ENCODE results near the gene DLK2.

Gene DLK2

GRCh38 chr6:43497689-43498088 is 42.3 kb upstream of the DLK2 start:
- H3K4me3 ChIP-seq (ENCODE audit: low read depth, low read length) = no peak overlapping the region
- no peak for DNase-seq (ENCODE audit: low read depth)
- TF ChIP-seq CTCF (IDR thresholded peaks at IDR 0.05; ENCODE audit: low read depth, low read length) (no peak), MYC (IDR thresholded peaks at IDR 0.05; ENCODE audit: low read depth, low read length) (no peak), POLR2A (IDR thresholded peaks at IDR 0.05; ENCODE audit: extremely low read depth, insufficient read length) (no peak), MAX (IDR thresholded peaks at IDR 0.05; ENCODE audit: low read depth, low read length) (no peak)

GRCh38 chr6:43497129-43497396 is 41.7 kb upstream of the DLK2 start:
- peak; percentile 19 for DNase-seq (ENCODE audit: low read depth)
- no peak for TF ChIP-seq POLR2A (IDR thresholded peaks at IDR 0.05; ENCODE audit: extremely low read depth, insufficient read length)
- no peak for TF ChIP-seq MAX (IDR thresholded peaks at IDR 0.05; ENCODE audit: low read depth, low read length)
- no peak for TF ChIP-seq MYC (IDR thresholded peaks at IDR 0.05; ENCODE audit: low read depth, low read length)
- no peak for TF ChIP-seq CTCF (IDR thresholded peaks at IDR 0.05; ENCODE audit: low read depth, low read length)
- H3K4me3 ChIP-seq (ENCODE audit: low read depth, low read length) = no peak overlapping the region

GRCh38 chr6:43496370-43497128 is 41.2 kb upstream of the DLK2 start:
- TF ChIP-seq MAX (IDR thresholded peaks at IDR 0.05; ENCODE audit: low read depth, low read length) (no peak), CTCF (IDR thresholded peaks at IDR 0.05; ENCODE audit: low read depth, low read length) (peak; percentile 21), MYC (IDR thresholded peaks at IDR 0.05; ENCODE audit: low read depth, low read length) (no peak), POLR2A (IDR thresholded peaks at IDR 0.05; ENCODE audit: extremely low read depth, insufficient read length) (no peak)
- peak; percentile 34 for DNase-seq (ENCODE audit: low read depth)
- no peak overlapping the region for H3K4me3 ChIP-seq (ENCODE audit: low read depth, low read length)

GRCh38 chr6:43495409-43495941 is 40.1 kb upstream of the DLK2 start:
- no peak overlapping the region for H3K4me3 ChIP-seq (ENCODE audit: low read depth, low read length)
- TF ChIP-seq MAX (IDR thresholded peaks at IDR 0.05; ENCODE audit: low read depth, low read length) (no peak), CTCF (IDR thresholded peaks at IDR 0.05; ENCODE audit: low read depth, low read length) (no peak), MYC (IDR thresholded peaks at IDR 0.05; ENCODE audit: low read depth, low read length) (no peak), POLR2A (IDR thresholded peaks at IDR 0.05; ENCODE audit: extremely low read depth, insufficient read length) (no peak)
- DNase-seq (ENCODE audit: low read depth) = peak; percentile 38

- no peak overlapping the region for H3K4me3 ChIP-seq (ENCODE audit: low read depth, low read length)
- DNase-seq (ENCODE audit: low read depth) = no peak
- TF ChIP-seq POLR2A (IDR thresholded peaks at IDR 0.05; ENCODE audit: extremely low read depth, insufficient read length) (no peak), MYC (IDR thresholded peaks at IDR 0.05; ENCODE audit: low read depth, low read length) (no peak), MAX (IDR thresholded peaks at IDR 0.05; ENCODE audit: low read depth, low read length) (no peak), CTCF (IDR thresholded peaks at IDR 0.05; ENCODE audit: low read depth, low read length) (no peak)
These were observed 39.4 kb upstream of the DLK2 start for GRCh38 chr6:43494766-43495165.

Data from NB4 (cell line).